ENCODE measurements around the gene USH2A. TPM values are rescaled to one million over a fixed set of nuclear protein-coding genes. Genes with fewer than 3 reads are reported as not detected.

USH2A gene
- total RNA-seq, 4 donors from 2014 or later, result under 0.01 TPM; not detected in 3

- Histone ChIP-seq H3K9me3 (no peaks in the 10 kb centered on the region), H3K27ac (no peak overlapping the region), H3K4me1 (no peaks in the 10 kb centered on the region), H3K27me3 (no peaks in the 10 kb centered on the region), H3K4me3 (no peak overlapping the region), H3K36me3 (no peaks in the 10 kb centered on the region)
- intact Hi-C loops (cut with DNase I; ENCODE audit: low total_unique reads), result no loop called here
- TF ChIP-seq POLR2A (IDR thresholded peaks at IDR 0.05), result no peak
- no peak for TF ChIP-seq EP300 (IDR thresholded peaks at IDR 0.05; ENCODE audit: low read depth)
- no peak for TF ChIP-seq CTCF (IDR thresholded peaks at IDR 0.05)
- in situ Hi-C loops (cut with MboI; ENCODE audit: low pct_ligation_motif_present in 1 of 4, low pct_unique_long_range_greater_than_20kb in 1 of 4, low sequenced_read_pairs in 3 of 4), result no loop called here
- 66 to 79% methylated on average over 2 to 4 of the region's 4 CpGs for WGBS, 2 donors (ENCODE audit: low coverage in 1 of 2)
- DNase-seq, result no peak
These were observed 176.6 kb downstream of the USH2A start for GRCh38 chr1:216246577-216247203.

- Histone ChIP-seq H3K4me3 (no peak overlapping the region), H3K9me3 (no peaks in the 10 kb centered on the region), H3K27ac (no peak overlapping the region), H3K27me3 (no peaks in the 10 kb centered on the region), H3K36me3 (no peaks in the 10 kb centered on the region), H3K4me1 (no peaks in the 10 kb centered on the region)
- in situ Hi-C loops (cut with MboI; ENCODE audit: low pct_ligation_motif_present in 1 of 4, low pct_unique_long_range_greater_than_20kb in 1 of 4, low sequenced_read_pairs in 3 of 4) (no loop called here), intact Hi-C loops (cut with DNase I; ENCODE audit: low total_unique reads) (no loop called here)
- TF ChIP-seq POLR2AphosphoS5 (IDR thresholded peaks at IDR 0.05) (no peak), CTCF (IDR thresholded peaks at IDR 0.05) (no peak), POLR2A (IDR thresholded peaks at IDR 0.05) (no peak), EP300 (IDR thresholded peaks at IDR 0.05; ENCODE audit: low read depth) (no peak)
- DNase-seq, result no peak
- 69 to 71% methylated on average over 1 of the region's 1 CpG for WGBS, 2 donors (ENCODE audit: low coverage in 1 of 2)
These were observed 184.4 kb downstream of the USH2A start for GRCh38 chr1:216238844-216239243.

GRCh38 chr1:216237927-216238542, 185.2 kb downstream of the USH2A start:
- Histone ChIP-seq H3K4me3 (no peak overlapping the region), H3K9me3 (no peaks in the 10 kb centered on the region), H3K27ac (no peak overlapping the region), H3K4me1 (no peaks in the 10 kb centered on the region), H3K36me3 (no peaks in the 10 kb centered on the region), H3K27me3 (no peaks in the 10 kb centered on the region)
- no peak for DNase-seq
- in situ Hi-C loops (cut with MboI; ENCODE audit: low pct_ligation_motif_present in 1 of 4, low pct_unique_long_range_greater_than_20kb in 1 of 4, low sequenced_read_pairs in 3 of 4) (no loop called here), intact Hi-C loops (cut with DNase I; ENCODE audit: low total_unique reads) (no loop called here)
- TF ChIP-seq EP300 (IDR thresholded peaks at IDR 0.05; ENCODE audit: low read depth) (no peak), CTCF (IDR thresholded peaks at IDR 0.05) (no peak), POLR2A (IDR thresholded peaks at IDR 0.05) (no peak), POLR2AphosphoS5 (IDR thresholded peaks at IDR 0.05) (no peak)
- WGBS, 2 donors (ENCODE audit: low coverage in 1 of 2), result 53 to 66% methylated on average over 3 of the region's 3 CpGs

- WGBS, 2 donors (ENCODE audit: low coverage in 1 of 2), result 69 to 85% methylated on average over 1 of the region's 1 CpG
- Histone ChIP-seq H3K27ac (no peak overlapping the region), H3K36me3 (no peaks in the 10 kb centered on the region), H3K4me3 (no peak overlapping the region), H3K4me1 (peaks cover 0 to 10% (median 6%) of the 10 kb centered on the region in 4 donors), H3K9me3 (no peaks in the 10 kb centered on the region), H3K27me3 (no peaks in the 10 kb centered on the region)
- in situ Hi-C loops (cut with MboI; ENCODE audit: low pct_ligation_motif_present in 1 of 4, low pct_unique_long_range_greater_than_20kb in 1 of 4, low sequenced_read_pairs in 3 of 4), result no loop called here
- no peak for TF ChIP-seq EP300 (IDR thresholded peaks at IDR 0.05; ENCODE audit: low read depth)
- no peak for TF ChIP-seq CTCF (IDR thresholded peaks at IDR 0.05)
- TF ChIP-seq POLR2A (IDR thresholded peaks at IDR 0.05), result no peak
- TF ChIP-seq POLR2AphosphoS5 (IDR thresholded peaks at IDR 0.05), result no peak
- intact Hi-C loops (cut with DNase I; ENCODE audit: low total_unique reads), result no loop called here
- no peak for DNase-seq
These were observed 199.0 kb downstream of the USH2A start for GRCh38 chr1:216224233-216224632.

All from transverse colon (tissue), 4 donors.